PC-3 (cell line): Measurements from ENCODE around the gene FAM216A. TPM values are rescaled to one million over a fixed set of nuclear protein-coding genes. Genes with fewer than 3 reads are reported as not detected.
A peak's percentile ranks its signal among the peaks of the same experiment; 100 is the strongest.

Source experiments
- ATAC-seq: fragments of 200-7000 bp; cut with Tn5 transposase; 2 replicates; pipeline ENCODE4 v1.9.1; 2020; ENCODE audit warnings: mild to moderate bottlenecking, moderate library complexity
- BruUV-seq: library from RNA; stranded (reverse); fragments of 400-500 nt; replicated peaks from 2 replicates; lab custom pipeline; 2021; lab: Mats Ljungman, UMichigan
- CTCF ChIA-PET: fragments of 300-600 bp; sonication (Branson Sonifier 250); formaldehyde crosslinking; loops from one replicate; lab custom pipeline; 2022; ENCODE audit warnings: antibody characterized with exemption; lab: Charles Lee
- POLR2A ChIA-PET: fragments of 300-600 bp; sonication (Branson Sonifier 250); formaldehyde crosslinking; loops from one replicate; lab custom pipeline; 2022; ENCODE audit warnings: antibody characterized with exemption; ENCODE audit not compliant: unreplicated experiment; lab: Charles Lee
- DNase-seq: peaks from one replicate; pipeline ENCODE4 v3.0.0-alpha.2; 2015
- H2AFZ ChIP-seq: fragments of 300-600 bp; sonication (generic); 2 replicates; pipeline ENCODE4 v1.6.0; 2016; ENCODE audit warnings: antibody characterized with exemption, low read length
- H3F3A ChIP-seq: fragments of 300-600 bp; sonication (generic); one replicate; pipeline ENCODE4 v1.6.0; 2017; ENCODE audit warnings: antibody characterized with exemption, low read length, control low read depth, mild to moderate bottlenecking; ENCODE audit not compliant: unreplicated experiment
- H3K27ac ChIP-seq: fragments of 300-600 bp; sonication (generic); 2 replicates; pipeline ENCODE4 v1.5.1; 2016; ENCODE audit warnings: mild to moderate bottlenecking, low read length
- H3K27me3 ChIP-seq: fragments of 300-600 bp; sonication (generic); 2 replicates; pipeline ENCODE4 v1.6.1; 2016; ENCODE audit warnings: low read length, mixed read lengths
- H3K36me3 ChIP-seq: fragments of 300-600 bp; sonication (generic); 2 replicates; pipeline ENCODE4 v1.6.1; 2016; ENCODE audit warnings: low read depth, mixed run types, low read length, mixed read lengths
- H3K4me1 ChIP-seq: fragments of 300-600 bp; sonication (generic); 2 replicates; pipeline ENCODE4 v1.5.1; 2016; ENCODE audit warnings: low read length; ENCODE audit not compliant: insufficient read depth
- H3K4me2 ChIP-seq: fragments of 300-600 bp; sonication (generic); 2 replicates; pipeline ENCODE4 v1.6.0; 2016; ENCODE audit warnings: low read length
- H3K4me3 ChIP-seq: fragments of 300-600 bp; sonication (generic); 2 replicates; pipeline ENCODE4 v1.5.1; 2016; ENCODE audit warnings: mild to moderate bottlenecking, low read length, mixed read lengths
- H3K79me2 ChIP-seq: fragments of 300-600 bp; sonication (generic); 2 replicates; pipeline ENCODE4 v1.6.1; 2017; ENCODE audit warnings: low read length, mixed read lengths
- H3K9ac ChIP-seq: fragments of 300-600 bp; sonication (generic); 2 replicates; pipeline ENCODE4 v1.6.0; 2016; ENCODE audit warnings: mild to moderate bottlenecking, low read length
- H3K9me2 ChIP-seq: fragments of 300-600 bp; sonication (generic); replicated peaks from 2 replicates; pipeline ENCODE4 v1.6.1; 2016; ENCODE audit warnings: mixed run types, low read length, mixed read lengths
- H3K9me3 ChIP-seq: fragments of 300-600 bp; sonication (generic); 2 replicates; pipeline ENCODE4 v1.6.1; 2016; ENCODE audit warnings: low read length, mixed read lengths
- H4K20me1 ChIP-seq: fragments of 300-600 bp; sonication (generic); 2 replicates; pipeline ENCODE4 v1.6.1; 2016; ENCODE audit warnings: low read length, mixed read lengths
- EZH2 ChIP-seq: fragments of 300-600 bp; sonication (generic); IDR thresholded peaks from one replicate; pipeline ENCODE4 v1.6.1; 2017; ENCODE audit warnings: antibody characterized with exemption, mild to moderate bottlenecking, low read length; ENCODE audit not compliant: unreplicated experiment
- EZH2phosphoT487 ChIP-seq: fragments of 300-600 bp; sonication (generic); IDR thresholded peaks from 2 replicates; pipeline ENCODE4 v1.6.1; 2018; ENCODE audit warnings: mild to moderate bottlenecking, antibody characterized with exemption, low read length, borderline replicate concordance
- intact Hi-C: fragments of 100-400 bp; cut with micrococcal nuclease; formaldehyde crosslinking; loops from 2 replicates; pipeline ENCODE4 v1.9.0; 2023
- total RNA-seq: library from RNA; depleted of rRNA; stranded (reverse); fragments of >200 nt; gene quantifications from 2 replicates; pipeline ENCODE4 v1.2.3, GENCODE V29; 2014
- TF ChIP-seq, protein P1 (sequence below): fragments of 300-600 bp; sonication (generic); conservative IDR thresholded peaks from 2 replicates; pipeline ENCODE4 v1.5.1; 2017; ENCODE audit warnings: antibody characterized with exemption, low read depth, mild to moderate bottlenecking, low read length

The FAM216A gene
- total RNA-seq, 1 experiment from 2014 or later, result 27.8 TPM

DNA sequence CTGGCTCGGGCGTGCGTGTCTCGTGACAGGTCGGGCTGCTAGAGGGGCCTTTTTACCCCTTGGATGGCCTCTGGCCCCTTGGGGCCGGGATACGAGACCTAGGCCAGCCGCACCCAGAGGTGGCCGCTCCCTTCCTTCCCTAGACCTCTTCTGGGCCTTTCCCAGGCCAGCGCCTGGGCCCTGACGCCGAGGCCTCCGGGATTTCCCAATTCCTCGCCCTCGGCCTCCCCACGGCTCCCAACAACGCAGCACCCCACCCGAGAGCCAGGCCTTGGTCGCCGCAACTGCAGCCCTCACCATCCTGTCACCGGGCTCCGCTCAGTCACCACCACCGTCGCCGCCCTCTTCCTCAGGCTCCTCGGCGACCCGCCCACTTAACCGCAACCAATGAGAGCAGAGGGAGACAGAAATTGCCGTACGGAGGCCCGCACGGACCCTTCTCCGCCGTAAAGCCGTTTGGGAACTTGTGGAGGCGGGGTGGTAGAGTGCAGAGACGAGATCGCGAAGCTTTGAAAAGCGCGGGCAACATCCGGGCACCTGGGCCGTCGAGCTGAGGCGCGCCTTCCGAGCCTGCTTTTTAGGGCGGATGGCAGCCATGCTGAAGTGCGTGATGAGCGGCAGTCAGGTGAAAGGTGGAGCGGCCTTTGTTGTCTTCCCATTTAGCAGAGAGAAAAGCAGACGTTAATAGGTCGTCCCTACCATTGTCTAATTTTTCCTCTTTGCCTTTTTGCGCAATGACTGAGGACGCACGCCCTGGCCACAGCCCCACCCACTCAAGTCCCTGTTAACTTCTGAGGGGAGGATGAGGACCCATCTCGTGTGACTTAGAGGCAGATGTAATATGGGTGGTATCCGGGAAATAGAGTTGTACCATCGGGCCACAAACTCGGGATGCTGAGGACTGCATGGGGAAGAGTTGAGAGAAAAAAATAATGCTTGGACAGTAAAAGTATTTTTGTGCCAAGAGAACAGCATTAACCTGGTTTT lies 33.4 kb downstream of the FAM216A start, which contains the start of the genes RAD9B and VPS29:
RAD9B (plus strand) TSS at position 580 of the 987 bp plus-strand sequence; CDS start at position 587, 7 bp downstream.
VPS29 (minus strand) TSS at position 360 of the 987 bp plus-strand sequence; CDS start at position 300, 60 bp downstream.
- DNase-seq, result peak; percentile 99
- ChIA-PET CTCF (no interaction called here), POLR2A (interaction anchor here (1.0 kb wide), 1 partner anchor 34 kb away, joined by 9 read pairs; the partner anchor contains the start of genes FAM216A and GPN3)
- no peaks in the 10 kb centered on the region for H3K9me3 ChIP-seq
- peaks cover 22% of the 10 kb centered on the region for H3K4me1 ChIP-seq
- BruUV-seq, result TSS peak; percentile 83
- peaks cover 45% of the 10 kb centered on the region for H3K79me2 ChIP-seq
- no peaks in the 10 kb centered on the region for H3K9me2 ChIP-seq
- no peaks in the 10 kb centered on the region for H3F3A ChIP-seq
- peak within 1 kb of the TSS; percentile 85 for H3K4me2 ChIP-seq
- H3K27ac ChIP-seq, result peak within 1 kb of the TSS; percentile 62
- peak within 1 kb of the TSS; percentile 94 for H3K9ac ChIP-seq
- H4K20me1 ChIP-seq, result 0 out of 2 replicates have a peak, but pooled peaks cover 3% of the 10 kb centered on the region
- peak within 1 kb of the TSS; percentile 90 for H2AFZ ChIP-seq
- peak within 1 kb of the TSS; percentile 96 for H3K4me3 ChIP-seq
- H3K36me3 ChIP-seq, result peaks cover 7% of the 10 kb centered on the region; the same call in 1 of the 2 replicates
- TF ChIP-seq EZH2 (no peak), EZH2phosphoT487 (no peak)
- TF ChIP-seq, protein P1, sequence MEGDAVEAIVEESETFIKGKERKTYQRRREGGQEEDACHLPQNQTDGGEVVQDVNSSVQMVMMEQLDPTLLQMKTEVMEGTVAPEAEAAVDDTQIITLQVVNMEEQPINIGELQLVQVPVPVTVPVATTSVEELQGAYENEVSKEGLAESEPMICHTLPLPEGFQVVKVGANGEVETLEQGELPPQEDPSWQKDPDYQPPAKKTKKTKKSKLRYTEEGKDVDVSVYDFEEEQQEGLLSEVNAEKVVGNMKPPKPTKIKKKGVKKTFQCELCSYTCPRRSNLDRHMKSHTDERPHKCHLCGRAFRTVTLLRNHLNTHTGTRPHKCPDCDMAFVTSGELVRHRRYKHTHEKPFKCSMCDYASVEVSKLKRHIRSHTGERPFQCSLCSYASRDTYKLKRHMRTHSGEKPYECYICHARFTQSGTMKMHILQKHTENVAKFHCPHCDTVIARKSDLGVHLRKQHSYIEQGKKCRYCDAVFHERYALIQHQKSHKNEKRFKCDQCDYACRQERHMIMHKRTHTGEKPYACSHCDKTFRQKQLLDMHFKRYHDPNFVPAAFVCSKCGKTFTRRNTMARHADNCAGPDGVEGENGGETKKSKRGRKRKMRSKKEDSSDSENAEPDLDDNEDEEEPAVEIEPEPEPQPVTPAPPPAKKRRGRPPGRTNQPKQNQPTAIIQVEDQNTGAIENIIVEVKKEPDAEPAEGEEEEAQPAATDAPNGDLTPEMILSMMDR, result no peak
- intact Hi-C loops, result loop anchor here (1.0 kb wide), 1 partner anchor 34 kb away; the partner anchor contains the start of genes FAM216A and GPN3
- ATAC-seq, result peak; percentile 95
- no peaks in the 10 kb centered on the region for H3K27me3 ChIP-seq

DNA sequence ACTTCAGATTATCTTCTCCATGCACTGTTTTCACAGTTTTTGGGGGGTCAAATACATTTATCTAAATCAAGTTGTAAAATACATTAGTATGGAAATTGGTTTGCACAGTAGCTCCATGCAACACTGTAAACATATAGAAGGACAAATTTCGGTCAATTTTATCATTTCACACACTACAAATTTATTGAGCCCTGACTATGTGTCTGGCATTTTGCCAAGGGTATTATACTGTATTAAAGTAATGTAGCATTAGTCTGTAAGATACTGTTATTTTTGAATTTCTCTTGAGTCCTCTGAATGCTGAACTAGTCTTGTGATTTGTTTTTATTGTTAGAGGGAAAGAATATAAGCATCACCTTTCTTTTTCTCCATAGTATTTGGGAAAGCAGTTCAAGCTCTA lies 34.8 kb downstream of the FAM216A start:
- CTCF ChIA-PET, result no interaction called here

More for the DNA sequence above, 34.8 kb downstream of the FAM216A start:
- BruUV-seq, result no TSS peak
- intact Hi-C loops, result no loop called here
- TF ChIP-seq EZH2, result no peak
- no peak for TF ChIP-seq EZH2phosphoT487
- TF ChIP-seq, protein P1, result no peak
- Histone ChIP-seq H3K4me3 (no peak overlapping the region), H2AFZ (no peak overlapping the region), H3K4me2 (no peak overlapping the region), H3K9me3 (no peaks in the 10 kb centered on the region), H3K27me3 (no peaks in the 10 kb centered on the region), H3K9ac (no peak overlapping the region), H4K20me1 (0 out of 2 replicates have a peak, but pooled peaks cover 3% of the 10 kb centered on the region), H3K9me2 (no peaks in the 10 kb centered on the region), H3F3A (no peaks in the 10 kb centered on the region), H3K36me3 (peaks cover 3% of the 10 kb centered on the region; the same call in 1 of the 2 replicates), H3K79me2 (peaks cover 34% of the 10 kb centered on the region), H3K27ac (no peak overlapping the region), H3K4me1 (peaks cover 22% of the 10 kb centered on the region)
- POLR2A ChIA-PET, result no interaction called here
- DNase-seq, result peak; percentile 14
- no peak for ATAC-seq
